GM21619 (cell line): ENCODE results near the gene PXDC1.
"Not testable (repeated sequence)": the region's sequence is repeated elsewhere in the genome, so short reads cannot be mapped to it uniquely, and the experiment has no call there.

Experiments used
- ATAC-seq: cut with Tn5 transposase; IDR thresholded peaks from one replicate; pipeline ENCODE4 v1.9.1; 2021; ENCODE audit not compliant: unreplicated experiment

The PXDC1 gene

DNA sequence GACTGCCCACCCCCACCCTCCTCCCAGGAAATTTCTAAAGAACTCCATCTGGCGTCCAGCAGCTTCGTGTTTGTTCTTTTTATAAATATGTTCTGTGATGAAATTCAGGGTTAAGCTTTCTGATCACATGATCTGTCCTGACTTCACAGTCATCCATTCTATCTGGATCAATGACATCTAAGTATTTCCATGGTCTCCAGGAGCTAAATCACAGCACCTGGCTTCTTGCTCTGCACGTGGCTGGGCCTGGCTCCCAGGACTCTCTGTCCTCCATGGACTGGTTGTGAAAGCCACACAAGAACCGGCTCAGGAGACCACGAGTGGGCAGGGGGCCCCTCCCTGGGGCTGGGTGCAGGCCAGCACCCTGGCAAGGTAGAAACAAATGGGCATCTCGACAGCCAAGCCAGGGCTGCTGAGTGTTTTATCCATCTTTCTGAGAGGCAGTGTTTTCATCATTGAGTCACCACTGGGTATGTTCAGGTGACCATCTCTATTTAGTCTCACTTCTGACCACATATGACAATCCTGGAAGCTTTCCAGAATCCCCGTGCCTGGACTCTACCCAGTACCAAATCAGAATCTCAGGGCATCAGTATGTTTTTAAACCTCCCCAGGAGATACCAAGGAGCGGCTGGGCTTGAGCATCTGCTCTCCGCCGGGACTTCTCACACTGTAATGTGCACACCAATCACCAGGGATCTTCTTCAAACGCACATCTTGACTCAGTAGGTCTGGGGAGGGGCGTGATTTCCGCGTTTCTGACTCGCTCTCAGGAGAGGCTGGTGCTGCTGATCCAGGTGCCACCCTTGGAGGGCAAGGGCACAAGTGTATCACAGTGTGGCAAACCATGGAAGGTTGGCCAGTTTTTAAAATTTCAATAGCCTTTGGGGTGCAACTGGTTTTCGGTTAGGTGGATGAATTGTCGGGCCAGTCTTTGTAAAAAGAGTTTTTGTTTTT lies 31.6 kb upstream of the PXDC1 start:
- ATAC-seq, result no peak

DNA sequence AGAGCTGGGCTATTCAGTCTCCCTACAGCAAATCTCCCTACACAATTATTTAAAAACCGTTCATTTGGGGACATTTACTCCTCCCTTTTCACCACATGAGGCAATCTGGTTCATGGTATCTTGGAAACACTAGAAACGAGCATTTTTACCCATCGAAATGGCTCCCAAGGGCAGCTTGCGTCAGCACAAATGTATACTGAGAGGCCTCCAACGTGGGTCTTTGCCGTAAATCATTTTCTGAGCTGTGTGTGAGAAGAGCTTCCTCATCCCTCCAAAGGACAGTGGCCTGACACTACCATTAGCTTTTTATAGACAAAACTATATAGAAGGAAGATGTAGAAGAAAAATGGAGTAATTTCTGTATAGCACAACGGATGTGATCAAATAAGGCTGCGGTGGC lies 30.0 kb upstream of the PXDC1 start:
- ATAC-seq, result no peak

DNA sequence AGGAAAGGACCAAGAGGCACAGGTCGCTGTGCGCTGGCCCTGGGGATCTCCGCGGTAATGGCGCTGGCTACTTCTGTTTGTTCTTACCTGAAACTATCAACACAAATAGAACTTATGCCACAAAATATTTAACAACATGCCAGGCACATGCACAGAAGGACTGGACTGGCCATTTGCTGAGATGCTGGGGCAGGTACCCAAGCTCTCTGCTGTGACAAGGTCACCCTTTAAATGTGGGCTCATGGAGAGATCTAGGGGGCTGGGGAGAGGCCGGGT lies 28.0 kb upstream of the PXDC1 start:
- ATAC-seq, result no peak

DNA sequence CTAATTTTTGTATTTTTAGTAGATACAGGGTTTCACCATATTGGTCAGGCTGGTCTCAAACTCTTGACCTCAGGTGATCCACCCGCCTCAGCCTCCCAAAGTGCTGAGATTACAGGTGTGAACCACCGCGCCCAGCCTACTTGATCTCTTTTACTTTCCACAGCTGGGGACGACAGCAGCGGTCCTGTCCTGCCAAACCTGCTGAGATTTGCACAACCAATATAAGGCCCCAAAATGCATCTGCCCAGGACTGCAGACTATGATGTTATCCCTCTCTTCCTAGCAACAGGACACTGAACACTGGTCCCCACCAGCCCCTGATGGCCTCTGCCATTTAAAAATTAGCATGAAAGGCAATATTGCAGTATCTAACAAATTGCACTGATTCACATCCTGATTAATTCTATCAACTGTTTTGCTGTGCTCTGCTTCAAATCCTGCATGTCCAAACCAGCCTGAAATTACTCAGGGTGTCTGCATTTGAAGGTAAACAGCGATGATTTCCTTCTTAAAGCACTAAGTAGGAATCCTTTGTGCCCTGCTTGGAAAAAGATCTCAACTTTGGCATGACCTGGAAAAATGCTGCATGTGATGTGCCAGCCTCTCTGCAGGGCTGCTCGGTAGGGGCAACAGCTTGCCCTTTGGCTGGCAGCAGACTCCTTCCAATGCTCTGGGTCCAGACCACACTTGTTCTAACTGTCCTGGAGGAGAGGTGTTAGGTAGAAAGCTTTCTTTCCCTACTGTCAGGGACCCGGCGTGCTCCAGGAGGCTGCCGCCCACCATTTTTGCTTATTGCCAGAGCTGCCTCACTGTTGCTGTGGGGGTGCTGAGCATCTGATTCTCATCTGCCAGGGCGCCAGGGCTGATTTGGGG lies 27.4 kb upstream of the PXDC1 start:
- no peak for ATAC-seq

DNA sequence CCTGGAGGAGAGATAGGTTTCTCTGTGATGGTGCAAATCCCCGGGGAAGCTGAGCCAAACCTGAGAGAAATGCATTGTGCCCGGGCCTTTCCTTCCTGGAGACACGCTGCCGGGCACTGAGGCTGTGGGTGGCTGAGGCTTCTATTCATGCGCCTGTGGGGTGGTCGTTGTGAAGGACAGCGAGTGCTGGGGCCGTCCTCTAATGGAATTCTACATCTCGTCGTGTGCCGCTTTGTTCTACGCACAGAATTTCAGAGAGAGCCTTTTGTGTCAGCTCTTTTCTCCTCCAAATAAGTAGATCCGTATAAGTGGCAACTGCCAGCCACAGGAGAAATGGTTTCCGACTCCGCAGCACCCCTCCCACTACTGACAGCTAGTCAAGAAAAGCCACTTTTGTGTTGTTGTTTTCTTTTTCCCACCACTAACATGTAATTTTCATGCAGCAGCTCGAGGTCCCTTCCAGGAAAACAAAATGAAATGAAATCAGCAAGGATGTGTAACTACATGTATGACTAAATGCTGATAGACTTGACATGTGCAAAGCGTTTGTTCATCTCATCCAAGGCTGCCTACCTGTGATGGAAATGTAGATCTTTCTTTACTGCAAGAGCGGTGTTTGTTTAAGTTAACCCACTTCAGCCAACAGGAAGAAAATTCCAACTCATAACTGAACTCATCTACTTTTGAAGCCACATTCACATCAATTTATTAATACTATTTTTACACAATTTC lies 26.4 kb upstream of the PXDC1 start:
- ATAC-seq, result no peak

DNA sequence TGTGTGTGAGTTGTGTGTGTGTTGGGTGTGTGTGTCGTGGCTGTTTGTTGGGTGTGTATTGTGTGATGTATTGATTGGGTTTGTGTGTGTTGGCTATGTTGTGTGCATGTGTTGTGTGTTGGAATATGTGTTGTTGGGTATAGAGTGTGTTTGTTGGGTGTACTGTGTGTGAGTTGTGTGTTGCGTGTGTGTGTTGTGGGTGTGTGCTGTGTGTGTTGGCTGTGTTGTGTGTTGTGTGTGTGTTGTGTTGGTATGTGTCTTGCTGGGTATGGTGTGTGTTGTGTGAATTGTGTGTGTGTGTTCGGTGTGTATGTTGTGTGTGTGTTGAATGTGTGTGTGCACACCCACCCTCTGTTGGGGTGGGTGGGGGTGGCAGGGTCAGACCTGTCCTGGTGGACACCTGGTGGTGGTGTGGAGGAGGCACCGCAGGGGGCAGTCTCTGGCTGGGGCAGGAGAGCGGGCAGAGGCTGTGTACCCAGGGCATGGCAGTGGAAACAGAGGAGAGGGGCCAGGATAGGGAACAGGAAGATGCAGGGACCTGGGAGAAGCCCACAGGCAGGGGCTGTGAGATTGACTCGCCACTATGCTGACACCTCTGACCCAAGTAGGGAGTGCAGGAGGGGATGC lies 25.5 kb upstream of the PXDC1 start:
- no peak for ATAC-seq

DNA sequence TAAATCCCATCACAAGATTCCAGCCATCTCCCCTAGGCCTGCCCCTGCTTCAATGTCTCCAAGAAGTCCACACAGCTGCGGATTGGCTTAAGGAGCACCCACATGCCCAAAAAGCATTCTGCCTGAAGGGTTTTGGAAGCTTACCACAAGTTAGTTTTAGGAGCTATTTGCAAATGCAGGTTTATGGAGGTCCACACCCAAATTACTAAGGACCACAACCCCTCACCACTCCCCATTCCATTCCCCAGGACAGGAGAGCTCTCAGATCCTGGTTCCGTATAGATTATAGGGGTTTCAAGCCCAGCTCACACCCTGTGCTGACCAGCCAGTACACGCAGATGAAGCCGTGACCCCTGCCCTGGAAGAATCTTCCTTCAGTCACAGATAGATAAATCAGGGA lies 24.3 kb upstream of the PXDC1 start:
- no peak for ATAC-seq

DNA sequence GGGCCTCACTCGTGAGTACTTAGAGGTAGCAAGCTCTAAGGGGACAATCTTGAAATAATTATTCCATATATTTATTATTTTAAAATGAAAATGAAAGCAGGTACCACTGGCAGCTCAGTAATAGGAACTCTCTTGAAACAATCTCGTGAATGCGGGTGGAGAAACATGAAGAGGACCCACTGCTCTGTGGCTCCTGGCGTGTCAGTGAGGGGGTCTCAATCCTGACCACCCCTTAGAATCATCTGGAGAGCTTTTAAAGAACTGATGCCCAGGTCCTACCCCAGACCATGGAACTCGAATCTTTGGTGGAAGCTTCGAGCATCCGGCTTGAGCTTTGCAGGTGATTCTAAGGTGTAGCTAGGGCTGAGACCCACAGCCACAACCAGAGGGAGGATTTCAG lies 23.9 kb upstream of the PXDC1 start:
- no peak for ATAC-seq

DNA sequence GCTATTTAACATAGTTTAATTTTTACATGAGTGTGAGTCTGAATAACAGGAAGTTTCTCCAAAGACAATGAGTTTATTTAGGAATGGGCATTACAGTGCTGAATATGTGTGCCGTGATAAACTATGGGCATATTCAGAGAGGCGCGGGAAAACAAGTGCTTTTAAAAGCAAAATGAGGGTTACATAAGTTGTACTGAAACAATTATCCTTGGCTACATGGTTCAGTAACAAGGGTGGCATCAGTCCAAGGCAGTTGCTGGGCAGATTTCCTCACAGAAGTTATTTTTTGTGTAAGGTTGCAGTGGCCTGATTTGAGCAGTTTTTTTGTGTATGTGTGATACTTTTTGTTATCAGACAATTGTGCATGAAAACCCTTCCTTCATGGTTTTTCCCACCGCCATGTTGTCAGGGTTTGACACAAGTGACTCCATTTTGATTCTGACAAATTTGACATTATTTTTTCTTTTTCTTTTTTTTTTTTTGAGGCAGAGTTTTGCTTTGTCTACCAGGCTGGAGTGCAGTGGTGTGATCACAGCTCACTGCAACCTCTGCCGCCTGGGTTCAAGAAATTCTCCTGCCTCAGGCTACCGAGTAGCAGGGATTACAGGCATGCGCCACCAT lies 22.3 kb upstream of the PXDC1 start:
- ATAC-seq, result no peak

DNA sequence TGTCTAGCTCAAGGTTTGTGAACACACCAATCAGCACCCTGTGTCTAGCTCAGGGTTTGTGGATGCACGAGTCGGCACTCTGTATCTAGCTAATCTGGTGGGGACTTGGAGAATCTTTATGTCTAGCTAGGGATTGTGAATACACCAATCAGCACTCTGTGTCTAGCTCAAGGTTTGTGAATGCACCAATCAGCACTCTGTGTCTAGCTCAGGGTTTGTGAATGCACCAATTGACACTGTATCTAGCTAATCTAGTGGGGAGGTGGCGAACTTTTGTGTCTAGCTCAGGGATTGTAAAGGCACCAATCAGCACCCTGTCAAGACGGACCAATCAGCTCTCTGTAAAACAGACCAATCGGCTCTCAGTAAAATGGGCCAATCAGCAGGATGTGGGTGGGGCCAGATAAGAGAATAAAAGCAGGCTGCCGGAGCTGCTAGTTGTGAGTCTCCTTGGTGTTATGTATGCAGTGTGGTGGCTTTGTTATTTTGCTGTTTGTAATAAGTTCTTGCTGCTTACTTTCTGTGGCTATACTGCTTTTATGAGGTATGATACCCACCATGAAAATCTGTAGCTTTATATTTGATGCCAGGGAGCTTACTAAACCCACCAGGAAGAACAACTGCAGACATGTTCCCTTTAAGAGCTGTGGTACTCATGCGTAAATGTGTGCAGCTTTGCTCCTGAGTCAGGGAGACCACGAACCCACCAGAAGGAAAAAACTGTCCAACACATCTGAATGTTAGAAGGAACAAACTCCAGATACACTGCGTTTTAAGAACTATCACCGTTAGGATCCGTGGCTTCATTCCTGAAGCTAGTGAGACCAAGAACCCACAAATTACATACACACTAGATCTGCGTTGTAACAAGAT lies 20.9 kb upstream of the PXDC1 start:
- ATAC-seq, result not testable (repeated sequence)

DNA sequence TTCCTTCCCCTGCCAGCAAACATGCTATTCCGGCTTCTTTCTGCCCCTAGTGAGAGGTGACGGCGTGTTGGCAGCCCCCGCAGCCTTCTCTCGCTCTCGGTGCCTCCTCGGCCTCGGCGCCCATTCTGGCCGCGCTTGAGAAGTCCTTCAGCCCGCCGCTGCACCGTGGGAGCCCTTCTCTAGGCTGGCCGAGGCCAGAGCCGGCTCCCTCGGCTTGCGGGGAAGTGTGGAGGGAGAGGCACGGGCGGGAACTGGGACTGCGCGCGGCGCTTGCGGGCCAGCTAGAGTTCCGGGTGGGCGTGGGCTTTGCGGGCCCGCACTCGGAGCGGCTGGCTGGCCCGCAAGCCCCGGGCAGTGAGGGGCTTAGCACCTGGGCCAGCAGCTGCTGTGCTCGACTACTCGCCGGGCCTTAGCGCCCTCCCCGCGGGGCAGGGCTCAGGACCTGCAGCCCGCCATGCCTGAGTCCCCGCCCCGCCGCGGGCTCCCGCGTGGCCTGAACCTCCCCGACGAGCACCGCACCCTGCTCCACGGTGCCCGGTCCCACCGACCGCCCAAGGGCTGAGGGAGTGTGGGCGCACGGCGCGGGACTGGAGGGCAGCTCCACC lies 20.0 kb upstream of the PXDC1 start:
- no peak for ATAC-seq

DNA sequence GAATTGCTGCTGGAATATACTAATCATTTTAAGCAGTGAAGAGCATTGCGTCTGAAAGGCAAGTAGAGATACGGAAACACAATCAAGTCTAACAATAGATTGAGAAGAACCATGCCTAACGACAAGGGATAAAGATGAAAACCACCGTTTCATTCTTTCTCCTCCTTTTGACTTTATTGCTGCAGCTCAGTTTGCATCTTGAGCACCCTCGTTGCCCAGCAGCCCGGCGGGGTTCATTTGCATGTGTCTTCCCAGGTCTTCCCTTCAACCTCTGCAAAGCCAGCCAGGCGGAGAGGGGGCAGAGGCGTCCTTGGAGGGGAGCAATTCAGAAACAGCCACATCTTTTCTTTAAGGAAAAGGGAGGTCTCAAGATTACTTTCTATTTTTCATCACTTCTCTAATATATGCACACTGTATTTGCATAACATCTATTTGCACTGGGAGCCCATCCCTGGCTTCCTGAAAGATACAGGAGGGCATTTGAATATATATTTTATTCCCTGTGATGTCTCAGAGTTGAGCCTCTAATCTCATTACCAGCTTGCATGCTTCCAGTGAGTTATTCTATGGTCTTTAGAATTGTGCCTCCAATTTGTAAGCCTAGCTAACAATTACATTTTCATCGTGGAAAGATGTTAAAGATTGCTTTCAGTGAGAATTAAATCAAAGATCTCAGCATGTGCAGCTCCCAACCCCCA lies 18.7 kb upstream of the PXDC1 start:
- no peak for ATAC-seq

DNA sequence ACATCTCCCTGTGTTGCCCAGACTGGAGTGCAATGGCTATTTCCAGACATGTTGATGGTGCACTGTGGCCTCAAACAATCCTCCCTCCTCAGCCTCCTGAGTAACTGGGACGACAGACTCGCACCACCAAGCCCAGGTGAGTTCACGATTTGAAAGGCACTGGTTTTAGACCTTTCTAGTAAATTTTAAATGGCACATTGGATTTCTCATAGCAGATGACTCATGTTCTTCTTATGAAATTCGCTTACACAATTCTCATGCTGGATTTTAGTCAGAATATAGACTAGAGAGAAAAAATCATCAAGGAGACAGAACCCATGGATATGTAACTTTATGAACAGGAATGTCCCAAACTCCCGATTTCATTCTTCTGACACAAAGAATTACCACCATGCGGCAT lies 18.1 kb upstream of the PXDC1 start:
- ATAC-seq, result no peak

DNA sequence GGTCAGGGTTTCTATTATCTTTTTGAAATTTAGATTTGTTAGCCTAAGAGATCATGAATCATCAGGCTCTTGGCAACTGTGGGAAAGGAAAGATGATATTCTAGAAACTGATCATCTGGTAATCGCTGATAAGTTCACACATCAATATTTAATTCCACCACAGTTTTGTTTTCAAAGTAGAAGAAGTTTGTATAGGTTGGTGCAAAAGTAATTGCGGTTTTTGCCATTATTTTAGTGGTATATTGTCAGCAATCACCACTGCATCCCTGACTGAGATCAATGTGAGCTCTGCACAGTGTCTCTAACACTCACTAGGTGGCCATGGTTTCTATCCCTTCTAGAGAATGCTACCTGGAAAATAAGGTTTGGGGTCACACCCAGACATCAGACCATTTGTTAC lies 17.0 kb upstream of the PXDC1 start:
- no peak for ATAC-seq

DNA sequence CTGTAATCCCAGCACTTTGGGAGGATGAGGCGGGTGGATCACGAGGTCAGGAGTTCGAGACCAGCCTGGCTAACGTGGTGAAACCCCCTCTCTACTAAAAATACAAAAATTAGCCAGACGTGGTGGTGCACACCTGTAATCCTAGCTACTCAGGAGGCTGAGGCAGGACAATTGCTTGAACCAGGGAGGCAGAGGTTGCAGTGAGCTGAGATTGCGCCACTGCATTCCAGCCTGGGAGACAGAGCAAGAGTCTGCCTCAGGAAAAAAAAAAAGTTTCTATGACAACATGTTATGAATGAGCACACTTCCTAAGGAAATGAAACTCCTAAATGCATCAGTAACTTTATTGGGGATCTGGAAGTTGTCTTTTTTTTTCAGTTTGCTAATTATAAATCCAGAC lies 16.0 kb upstream of the PXDC1 start:
- not testable (repeated sequence) for ATAC-seq

DNA sequence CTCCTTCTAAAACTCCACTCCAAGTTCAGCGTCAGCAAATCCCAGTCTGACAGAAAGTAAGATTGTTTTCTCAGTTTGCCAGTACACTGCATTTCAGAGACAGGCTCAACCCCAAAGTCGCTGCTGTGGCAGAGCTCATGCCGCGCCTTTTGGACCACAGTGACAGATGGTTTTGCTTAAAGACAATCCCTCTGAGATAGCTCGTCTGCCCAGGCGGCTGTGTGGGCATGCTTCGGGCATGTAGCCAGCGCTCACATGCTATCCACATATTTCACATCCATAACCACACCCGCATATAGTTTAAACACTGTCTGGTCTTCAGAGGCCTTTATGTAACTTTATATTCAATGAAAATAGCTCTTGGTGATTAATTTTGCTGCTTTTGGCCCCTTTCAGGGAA lies 14.7 kb upstream of the PXDC1 start:
- no peak for ATAC-seq

DNA sequence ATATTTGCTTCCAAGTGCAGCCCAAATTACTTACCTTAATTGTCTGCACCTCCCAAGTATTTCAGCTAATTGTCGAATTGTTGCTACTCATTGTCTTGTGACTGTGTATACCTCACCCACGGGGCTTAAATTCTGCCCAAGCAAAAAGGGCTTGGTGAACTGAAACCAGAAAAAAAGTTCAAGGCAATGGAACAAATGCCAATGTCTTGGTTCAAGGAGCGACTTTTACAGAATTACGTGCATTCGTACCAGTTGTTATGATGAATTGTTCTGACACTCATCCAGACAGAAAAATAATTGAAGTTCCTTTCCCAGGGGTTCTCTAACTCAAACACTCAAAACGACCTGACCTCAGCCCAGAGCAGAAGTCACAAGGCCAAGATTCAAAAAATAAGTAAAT lies 13.9 kb upstream of the PXDC1 start:
- no peak for ATAC-seq

DNA sequence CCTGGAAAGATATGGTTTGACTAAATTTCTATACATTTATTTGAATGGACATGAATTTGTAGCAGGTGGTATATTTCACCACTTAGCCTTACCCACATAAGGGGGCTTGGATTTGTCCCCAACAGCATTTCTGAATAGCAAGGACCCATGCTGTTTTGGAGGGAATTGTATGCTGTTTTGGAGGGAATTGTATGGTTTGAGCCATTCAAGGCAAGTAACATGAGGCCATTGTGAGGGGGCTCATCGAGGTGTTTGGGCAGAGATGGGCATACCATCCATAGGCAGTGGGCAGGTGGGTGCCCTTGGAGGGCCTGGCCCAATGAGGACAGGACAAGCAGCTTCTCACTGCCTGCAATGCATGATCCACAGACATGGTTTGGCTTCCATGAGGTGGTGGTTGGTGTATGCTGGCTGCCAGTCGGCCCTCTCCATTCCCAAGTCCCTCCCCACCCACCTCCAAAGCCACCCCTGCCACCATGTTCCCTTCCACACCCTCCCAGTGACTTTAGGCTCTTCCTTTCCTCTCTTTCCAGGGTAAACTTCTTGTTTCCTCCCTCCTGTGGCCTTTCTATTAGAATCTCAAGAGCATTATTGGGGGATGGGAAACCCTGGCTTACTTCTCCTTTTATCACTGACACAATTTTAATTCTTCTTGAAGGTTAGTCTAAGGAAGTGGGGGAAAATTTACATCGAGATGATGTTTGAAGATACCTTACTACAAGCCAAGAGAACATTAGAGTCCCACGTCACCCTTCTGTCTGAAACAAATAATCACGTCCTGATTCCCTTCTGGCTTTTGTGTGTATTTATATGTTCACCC lies 13.2 kb upstream of the PXDC1 start:
- no peak for ATAC-seq
